ENCODE measurements around the gene AP1S3.

DNA sequence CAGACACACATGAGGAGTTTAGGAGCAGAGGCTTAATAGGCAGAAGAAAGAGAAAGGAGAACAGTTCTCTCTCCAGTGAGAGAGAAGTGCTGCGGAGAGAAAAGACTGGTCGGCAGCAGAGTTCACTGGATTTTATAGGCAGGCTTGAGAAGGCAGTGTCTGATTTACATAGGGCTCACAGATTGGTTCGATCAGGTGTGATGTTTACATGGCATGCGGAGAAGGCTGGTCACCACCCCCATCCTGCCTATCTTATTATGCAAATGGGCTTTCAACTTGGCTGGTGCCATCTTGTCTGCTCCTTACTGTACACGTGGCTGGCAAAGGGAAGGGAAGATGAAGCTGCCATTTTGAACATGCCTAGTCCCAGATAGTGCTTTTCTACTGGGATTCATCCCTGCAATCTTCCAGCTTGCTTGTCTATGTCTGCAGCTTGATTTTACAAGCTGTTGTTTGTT, 113.4 kb downstream of the AP1S3 start:
- TF ChIP-seq CTCF (IDR thresholded peaks at IDR 0.05; ENCODE audit: low read length) (no peak), EZH2 (optimal IDR thresholded peaks at IDR 0.05; ENCODE audit: low read depth, low read length) (no peak), EZH2phosphoT487 (IDR thresholded peaks at IDR 0.05; ENCODE audit: low read length) (no peak)

All from MM.1S (cell line).